ENCODE data around the gene PRRC2B.

GRCh38 chr9:131391504-131391903 lies 2.4 kb upstream of the PRRC2B start:
- TF ChIP-seq CTCF (IDR thresholded peaks at IDR 0.05; ENCODE audit: poor library complexity) (no peak), EZH2 (IDR thresholded peaks at IDR 0.05; ENCODE audit: borderline replicate concordance) (no peak), EZH2phosphoT487 (IDR thresholded peaks at IDR 0.05; ENCODE audit: low read depth, severe bottlenecking, unreplicated experiment) (no peak)
